HG03039 (cell line): ENCODE measurements around the gene ZMIZ1.
"Not testable (repeated sequence)": the region's sequence is repeated elsewhere in the genome, so short reads cannot be mapped to it uniquely, and the experiment has no call there.

ENCODE experiments used
- ATAC-seq: cut with Tn5 transposase; IDR thresholded peaks from one replicate; pipeline ENCODE4 v1.9.1; 2021; ENCODE audit warnings: mild to moderate bottlenecking, moderate library complexity; ENCODE audit not compliant: unreplicated experiment

The ZMIZ1 gene

DNA sequence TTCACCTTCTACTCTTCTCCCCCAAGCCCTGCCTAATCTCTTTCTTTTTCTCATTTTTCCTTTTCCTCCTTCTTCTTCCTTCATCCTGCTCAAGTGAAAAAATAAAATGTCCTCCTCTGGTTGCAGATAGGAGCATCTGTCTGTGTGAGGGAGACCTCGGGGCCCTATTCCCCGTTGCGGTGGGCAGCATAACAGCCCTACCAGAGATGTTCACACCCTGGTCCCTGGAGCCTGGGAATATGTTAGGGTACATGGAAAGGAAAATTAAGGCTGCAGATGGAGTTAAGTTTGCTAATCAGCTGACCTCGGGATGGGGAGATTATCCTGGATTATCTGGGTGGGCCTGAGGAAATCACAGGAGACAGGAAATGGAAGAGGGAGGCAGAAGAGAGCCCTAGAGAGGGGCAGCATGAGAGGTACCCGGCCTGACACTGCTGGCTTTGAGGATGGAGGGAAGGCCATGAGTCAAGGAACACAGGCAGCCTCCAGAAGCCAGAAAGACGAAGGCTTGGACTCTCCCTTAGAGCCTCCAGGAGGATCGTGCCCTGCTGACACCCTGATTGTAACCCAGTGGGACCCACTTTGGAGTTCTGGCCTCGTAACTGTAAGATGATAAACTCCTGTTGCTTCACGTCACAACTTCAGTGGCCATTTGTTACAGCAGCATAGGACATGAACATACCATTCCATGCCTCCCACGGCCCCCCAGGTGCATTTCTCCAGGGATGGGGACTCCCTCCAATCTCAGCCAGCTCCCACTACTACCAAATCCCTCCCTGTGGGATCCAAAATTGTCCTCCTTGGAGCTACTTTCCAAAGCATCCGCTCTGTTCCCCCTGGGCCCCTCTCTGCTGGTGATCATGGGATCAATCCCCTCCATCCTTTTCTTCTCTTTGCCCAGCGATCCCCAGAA lies 39.0 kb upstream of the ZMIZ1 start:
- ATAC-seq, result no peak

DNA sequence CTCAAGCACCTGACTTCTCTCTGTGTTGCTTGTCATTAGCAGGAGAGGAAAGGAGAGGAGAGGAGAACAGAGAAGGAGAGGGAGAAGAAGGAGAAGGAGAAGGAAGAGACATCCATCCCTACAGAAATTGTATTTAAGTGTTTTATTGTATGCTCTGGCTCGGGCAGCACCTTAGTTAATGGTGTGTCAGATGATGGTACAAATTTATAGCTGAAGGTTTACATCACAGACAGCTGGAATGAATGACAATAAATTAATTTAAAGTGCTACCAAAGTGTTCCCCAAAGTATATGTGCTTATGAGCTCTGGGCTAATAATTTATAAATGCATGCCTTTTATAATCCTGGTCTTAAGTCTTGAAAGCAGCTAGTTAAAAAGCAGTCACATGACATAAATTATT lies 38.1 kb upstream of the ZMIZ1 start:
- no peak for ATAC-seq

DNA sequence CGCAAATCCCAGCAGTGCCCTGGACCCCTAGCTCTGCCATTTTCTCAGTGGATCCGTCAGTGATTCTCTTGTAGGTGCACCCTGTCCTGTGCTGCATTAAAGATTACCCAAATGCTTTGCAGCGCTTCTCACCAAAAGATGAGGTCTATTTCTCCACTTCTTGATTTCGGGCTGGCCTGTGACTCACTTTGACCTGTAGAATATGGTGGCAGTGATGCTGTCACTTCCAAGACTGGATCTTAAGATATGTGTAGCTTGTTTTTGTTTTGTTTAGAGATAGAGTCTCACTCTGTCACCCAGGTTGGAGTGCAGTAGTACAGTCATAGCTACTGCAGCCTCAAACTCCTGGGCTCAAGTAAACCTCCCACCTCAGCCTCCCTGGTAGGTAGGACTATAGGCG lies 37.0 kb upstream of the ZMIZ1 start:
- ATAC-seq, result no peak

DNA sequence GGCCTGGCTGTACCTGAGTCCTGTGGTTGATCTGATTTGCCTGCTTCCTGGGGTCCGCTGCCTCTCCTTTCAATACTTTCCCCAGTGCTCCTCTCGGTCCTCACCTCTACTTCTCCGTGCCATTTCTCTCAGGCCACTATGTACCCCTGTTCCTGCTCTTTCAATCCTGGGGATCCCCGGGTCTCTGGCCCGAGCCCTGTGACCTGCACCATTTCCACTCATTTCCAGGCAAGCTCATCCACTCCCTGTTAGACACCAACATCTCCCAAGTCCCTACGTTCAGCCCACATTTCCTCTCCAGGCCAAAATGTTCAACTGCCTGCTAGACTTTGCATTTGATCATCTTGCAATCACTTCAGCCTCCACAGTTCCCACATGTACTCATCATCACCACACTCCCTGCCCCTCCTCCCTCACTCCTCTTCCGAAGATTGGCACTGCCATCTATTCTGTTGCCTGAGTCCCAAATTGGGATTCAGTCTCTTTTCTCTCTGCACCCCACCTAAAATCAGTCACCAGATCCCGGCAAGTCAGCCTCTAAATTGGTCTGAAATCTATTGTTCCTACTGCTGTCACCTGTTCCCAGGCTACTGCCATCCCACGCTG lies 34.4 kb upstream of the ZMIZ1 start:
- ATAC-seq, result no peak

DNA sequence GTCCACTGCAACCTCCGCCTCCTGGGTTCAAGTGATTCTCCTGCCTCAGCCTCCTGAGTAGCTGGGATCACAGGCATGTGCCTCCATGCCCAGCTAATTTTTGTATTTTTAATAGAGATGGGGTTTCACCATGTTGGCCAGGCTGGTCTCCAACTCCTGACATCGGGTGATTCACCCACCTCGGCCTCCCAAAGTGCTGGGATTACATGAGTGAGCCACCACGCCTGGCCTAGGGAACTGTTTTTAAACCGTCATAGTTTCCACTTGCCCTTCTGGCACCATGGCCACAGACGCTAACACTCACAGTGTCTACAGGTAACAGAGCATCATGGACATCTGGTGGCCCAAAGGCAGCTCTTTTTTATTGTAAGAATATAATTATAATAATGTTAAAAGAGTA lies 32.4 kb upstream of the ZMIZ1 start:
- ATAC-seq, result not testable (repeated sequence)

DNA sequence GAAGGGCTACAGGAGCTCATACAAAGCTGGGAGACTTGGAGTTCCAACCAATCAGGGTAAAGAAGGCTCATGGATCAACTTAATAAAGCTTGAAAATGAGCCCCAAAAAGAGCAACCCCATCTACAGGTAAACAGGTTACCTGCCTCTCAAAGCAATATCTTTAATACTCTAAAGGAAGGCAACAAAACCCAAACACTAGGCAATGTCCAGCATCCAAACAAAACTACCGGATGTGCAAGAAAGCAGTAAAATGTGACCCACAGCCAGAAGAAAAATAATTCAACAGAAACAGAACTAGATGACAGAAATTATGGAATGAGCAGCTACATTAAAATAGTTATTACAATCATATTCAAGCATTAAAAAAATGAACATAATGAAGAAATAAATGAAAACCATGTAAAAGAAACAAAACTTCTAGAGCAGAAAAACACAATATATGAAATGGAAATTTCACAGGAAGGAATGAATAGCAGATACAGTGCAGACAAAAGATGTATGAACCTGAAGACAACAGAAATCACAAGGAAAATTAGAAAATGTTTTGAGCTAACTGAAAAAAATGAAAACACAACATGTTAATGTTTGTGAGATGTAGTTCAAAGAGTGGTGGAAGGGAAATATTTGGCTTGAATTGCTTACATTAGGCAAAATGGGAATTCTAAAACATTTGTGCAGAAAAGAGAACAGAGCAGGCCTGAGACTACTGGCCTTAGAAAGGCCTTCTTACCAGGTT lies 30.5 kb upstream of the ZMIZ1 start:
- no peak for ATAC-seq

DNA sequence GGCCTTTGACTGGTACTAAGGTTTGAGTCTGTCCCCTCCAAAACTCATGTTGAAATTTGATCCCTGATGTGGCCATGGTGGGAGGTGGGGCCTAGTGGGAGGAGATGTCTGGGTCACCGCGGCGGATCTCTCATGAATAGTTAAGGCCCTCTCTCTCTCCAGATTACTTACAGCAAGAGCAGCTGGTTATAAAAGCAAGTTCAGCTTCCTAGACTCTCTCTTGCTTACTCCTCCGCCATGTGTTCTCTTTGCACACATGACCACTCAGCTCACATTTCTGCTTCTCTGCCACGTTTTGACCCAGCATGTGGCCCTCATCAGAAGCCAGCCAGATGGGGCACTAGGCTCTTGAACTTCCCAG lies 29.9 kb upstream of the ZMIZ1 start:
- ATAC-seq, result no peak

DNA sequence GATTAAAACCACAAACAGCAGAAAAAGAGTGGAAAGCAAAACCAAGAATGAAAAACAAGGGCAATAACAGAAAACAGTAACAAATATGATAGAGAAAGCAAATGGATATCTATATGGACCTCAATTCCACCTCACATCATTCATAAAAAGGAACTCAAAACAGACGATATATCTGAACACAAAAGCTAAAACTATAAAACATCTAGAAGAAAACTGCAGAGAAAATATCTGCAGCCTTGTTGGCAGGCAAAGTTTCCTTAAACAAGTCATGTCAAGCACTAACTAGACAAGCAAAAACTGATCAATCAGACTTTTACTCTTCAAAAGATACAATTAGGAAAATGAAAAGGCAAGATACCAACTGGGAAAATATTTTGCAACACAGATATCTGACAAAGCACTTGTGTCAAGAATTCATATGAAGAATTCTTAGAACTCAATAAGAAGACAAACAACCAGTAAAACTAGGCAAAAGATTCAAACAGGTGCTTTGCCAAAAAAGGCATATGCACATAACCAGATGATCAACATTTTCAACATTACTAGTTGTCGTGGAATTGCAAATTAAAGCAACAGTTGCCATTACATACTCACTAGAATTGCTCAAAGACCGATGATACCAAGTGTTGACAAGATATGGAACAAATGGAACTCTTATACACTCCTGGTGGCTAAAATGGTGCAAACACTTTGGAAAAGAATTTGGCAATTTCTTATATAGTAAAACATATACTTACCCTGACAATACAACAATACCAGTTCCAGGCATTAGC lies 25.9 kb upstream of the ZMIZ1 start:
- ATAC-seq, result no peak

DNA sequence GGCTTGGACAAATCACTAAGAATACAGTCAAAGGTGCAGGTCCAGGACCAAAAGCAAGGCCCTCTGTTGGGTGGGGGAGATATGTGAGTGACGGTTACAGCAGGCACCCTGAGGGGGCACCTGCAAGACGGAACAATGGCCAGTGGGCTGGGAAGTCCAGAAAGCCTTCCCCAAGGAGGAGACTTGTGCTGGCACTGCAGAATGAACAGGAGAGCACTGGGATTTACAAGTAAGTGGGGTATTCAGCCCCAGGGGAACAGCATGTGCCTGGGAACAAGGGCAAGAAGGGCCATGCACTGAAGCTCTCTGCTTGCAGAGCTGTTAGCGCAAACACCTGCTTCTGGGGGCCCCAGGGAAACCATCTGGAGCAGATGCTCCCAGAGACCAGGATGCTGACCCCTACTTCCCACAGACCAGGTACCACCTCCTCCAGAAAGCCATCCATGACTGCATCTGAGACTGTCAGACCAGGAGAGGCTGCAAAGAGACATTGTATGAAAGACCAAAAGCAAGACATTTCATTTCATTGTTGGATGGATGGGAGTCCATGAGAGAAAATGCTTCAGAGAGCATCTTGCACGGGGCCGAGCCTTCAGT lies 24.6 kb upstream of the ZMIZ1 start:
- no peak for ATAC-seq

DNA sequence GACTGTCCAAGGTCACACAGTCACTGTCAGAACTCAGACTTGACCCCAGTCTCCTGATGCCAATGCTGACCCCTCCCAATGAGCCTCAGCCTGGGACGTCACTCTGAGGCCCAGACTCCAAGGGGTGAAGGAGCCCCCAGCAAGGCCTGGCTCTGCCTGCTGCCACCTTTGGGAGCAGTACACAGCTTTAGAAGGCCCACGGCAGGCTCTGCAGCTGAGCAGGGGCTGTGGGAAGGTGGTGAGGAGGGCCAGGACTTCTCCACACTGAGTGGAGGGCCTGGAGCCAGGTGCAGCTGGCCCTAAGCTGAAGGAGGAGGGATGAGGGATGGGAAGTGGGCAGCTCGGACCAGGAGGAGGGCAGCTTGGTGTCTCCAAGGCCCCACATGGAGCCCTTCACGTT lies 23.9 kb upstream of the ZMIZ1 start:
- ATAC-seq, result no peak

DNA sequence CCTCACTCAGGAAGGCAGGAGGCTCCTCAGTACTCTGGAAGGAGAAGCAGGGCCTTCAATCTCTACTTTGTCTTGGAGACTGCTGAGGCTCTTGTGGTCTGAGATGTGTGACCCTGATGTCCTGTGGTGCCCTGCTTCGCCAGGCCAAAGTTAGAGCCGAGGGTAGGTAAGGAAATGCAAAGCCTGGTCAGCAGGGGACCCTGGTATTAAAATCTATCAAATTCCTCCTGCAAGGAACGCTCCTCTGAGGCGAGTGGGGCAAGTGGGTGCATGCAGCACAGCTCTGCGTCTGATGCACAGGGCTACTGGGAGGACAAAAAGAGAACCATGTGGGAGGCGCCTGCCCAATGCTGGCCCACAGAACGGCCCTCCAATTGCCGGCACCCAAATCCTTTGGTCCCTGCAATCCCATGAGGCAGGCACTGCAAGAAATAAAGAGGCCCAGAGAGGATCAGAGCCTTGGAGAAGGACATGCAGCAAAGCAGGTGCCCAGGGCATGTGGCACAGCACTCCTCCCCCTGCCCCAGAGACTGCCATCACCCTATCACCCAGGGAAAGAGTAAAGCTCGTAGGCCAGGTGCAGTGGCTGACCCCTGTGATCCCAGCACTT lies 23.1 kb upstream of the ZMIZ1 start:
- no peak for ATAC-seq

DNA sequence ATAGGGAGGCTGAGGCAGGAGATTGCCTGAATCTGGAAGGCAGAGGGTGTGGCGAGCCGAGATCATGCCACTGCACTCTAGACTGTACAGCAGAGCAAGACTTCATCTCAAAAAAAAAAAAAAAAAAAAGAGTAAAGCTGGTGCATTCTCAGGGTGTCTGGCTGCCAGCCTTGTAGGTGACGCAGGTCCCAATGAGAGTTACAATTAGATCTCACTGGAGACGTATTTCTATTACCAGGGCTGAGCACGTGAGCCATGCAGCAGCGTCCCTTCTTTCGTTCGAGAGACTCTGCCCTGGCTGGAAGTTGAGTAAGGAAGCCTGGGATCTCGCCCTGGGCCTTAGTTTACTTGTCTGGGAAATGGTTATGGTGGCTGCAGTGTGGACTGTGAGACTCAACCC lies 22.4 kb upstream of the ZMIZ1 start:
- no peak for ATAC-seq

DNA sequence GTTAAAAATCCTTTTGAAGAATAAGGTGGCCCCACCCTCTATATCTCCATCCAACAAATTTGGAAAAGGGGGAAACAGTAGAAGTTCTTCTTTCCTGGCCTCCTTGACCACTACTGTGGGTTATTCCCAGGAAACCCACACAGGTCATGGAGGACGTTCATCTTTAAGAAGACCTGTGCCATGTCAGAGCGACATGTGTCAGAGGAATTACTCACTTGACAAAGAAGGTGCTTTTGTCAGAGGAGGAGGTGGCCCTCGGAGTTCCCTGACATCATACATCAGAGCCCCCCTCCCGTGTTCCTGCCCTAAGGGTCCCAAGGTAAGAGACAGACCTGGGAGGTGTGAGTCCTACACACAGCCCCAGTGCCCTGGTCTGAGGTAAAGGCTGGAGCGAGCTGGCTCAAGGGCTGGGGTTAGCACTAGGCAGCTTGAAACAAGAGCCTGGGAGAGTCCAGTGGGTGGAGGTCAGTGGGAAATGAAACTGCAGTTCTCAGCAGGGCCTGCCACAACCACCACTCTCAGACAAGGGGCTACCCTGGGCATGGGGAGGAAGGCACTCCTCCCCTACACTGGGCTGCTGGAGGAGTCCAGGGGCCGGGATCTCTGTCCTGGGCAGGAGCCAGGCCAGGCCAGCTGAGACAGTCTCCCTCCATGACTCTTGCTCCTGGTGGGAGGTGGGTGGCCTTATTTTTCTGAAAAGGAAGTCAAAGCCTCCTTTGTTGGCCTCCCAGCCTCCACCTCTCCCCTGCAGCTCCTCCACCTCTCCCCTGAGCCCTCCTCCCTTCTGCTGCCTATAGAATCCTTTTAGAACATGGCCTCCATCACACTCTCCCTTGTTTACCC lies 21.8 kb upstream of the ZMIZ1 start:
- no peak for ATAC-seq

DNA sequence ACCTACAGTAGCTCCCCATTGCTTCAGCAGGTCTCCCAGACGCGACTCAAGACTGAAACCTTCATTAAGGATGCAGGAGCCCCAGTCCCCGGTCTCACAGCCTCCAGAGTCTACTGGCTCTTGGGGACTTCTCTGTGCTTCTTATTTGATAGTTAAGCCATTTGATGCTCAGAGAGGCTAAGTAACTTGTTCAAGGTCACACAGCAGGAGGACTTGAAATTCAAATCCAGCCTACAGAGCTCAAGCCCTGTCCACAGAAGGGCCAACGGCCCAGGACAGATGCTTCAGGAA lies 21.2 kb upstream of the ZMIZ1 start:
- ATAC-seq, result no peak

DNA sequence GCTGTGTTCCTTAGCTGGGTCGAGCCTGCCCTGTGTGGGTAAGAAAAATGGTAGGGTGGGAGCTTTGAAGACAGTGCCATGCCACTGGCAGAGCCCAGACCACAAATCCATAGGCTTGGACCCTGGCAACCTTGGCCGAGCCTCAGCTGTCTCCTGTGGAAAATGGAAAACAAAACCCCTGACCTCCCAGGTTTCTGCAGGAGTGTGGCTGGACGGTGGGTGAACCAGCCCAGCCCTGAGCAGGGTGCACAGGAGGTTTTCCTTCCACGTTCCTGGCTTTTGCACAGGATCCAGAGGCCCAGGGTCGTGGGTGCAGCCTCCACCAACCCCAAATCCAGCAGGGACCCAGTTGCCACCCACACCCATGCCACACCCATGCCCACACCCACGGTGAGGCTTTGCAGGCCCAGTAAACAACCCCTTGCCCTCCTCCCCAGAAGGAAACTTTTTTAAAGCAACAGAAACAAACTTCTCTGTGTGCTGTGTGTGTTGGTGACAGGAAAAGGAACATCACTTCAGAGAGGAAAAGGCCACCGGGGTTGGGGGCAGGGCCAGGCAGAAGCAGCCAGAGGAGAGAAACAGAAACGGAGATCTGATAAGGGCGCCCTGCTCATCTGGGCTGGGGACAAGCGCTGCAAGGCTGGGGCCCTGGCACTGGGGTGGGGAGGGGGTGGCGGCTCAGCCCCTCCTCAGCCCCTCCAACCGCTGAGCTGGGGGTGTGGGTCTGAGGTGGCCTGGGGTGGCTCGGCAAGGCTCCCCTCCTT lies 20.7 kb upstream of the ZMIZ1 start:
- ATAC-seq, result no peak

DNA sequence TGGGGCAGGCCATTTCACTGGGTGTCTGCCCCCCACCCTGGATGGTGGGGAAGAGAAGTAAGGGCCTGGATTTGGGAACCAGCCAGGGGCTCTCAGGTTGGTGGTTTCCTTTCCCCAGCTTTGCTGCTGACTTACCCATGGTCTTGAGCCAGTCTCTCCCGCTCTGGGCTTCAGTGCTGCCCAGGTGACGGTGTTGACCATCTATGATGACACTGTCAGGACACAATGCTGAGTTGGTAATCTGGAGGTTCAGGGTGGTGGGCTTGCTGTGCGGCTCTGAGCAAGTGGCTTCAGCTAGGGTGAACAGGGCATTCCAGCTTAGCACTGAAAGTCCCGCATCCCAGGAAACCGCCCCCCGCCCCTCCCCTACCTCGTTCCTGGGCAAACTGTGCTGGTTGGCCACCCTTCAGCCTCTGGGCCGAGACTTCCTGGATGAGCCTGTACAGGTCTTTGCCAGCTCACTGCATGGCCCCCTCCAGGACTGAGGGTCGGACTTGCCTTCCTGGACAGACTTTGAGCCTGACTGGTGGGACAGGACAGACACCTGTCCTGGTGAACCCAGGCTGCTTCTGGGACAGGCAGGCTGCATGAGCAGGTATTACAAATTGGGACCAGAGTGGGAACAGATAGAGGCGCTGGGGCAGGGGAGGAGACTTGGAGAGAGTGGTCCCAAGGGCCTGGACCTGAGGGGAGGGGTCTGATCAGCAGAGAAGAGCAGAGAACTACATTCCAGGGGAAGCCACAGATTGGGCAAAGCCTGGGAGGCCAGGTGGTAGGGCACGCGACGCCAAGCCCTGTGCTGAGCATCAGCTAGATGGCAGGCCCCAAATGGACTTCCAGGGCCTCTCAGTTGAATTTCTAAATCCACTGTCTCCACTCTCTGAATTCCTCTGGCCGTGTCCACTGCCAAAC lies 19.9 kb upstream of the ZMIZ1 start:
- ATAC-seq, result no peak

DNA sequence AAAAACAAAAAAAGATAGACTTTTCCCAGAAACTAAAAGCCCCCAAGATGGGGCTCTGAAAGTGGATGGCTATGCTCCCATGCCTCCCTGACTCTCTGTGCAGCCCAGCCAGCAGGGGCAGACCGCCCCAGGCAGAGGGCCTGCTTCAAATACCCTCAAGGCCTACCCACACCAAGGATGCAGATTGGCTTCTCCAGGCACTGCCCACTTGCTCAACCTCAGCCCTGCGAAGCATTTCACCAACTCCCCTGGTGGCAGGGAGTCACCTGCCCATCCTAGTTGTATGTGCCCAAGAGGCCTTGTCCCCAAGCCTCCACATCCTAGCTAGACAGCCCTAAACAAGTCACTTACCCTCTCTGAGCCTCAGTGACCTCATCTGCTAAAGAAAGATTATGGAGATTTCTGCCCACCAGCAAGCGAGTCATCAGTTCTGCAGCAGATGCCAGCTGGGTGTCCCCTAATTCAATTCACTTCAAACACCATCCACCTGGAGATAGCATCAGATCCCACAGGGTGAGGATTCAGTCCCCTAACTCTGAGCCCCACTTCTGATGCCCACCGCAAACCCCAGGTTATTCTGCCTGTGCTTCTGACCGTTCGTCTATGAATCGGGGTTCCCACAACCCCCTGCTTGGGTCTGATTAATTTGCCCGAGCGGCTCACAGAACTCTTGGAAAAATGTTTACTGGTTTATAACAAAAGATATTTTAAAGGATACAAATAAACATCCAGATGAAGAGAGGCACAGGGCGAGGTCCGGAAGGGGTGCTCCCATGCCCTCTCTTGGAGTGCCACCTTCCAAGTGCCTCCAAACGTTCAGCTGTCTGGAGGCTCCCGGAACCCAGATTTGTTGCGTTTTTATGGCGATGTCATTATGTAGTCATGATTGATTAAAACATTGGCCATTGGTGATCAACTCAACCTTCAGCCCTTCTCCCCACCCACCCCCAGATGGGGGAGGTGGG lies 18.6 kb upstream of the ZMIZ1 start:
- ATAC-seq, result no peak
